Vagina (tissue), 2 donors: ENCODE measurements around the gene MICB. TPM values are rescaled to one million over a fixed set of nuclear protein-coding genes. Genes with fewer than 3 reads are reported as not detected.
"Not testable (repeated sequence)": the region's sequence is repeated elsewhere in the genome, so short reads cannot be mapped to it uniquely, and the experiment has no call there.

Source experiments
- DNase-seq, 2 donors: peaks; one replicate each; pipeline ENCODE4 v3.0.0-alpha.2; 2017; ENCODE audit errors: extremely low spot score in 2 of 2
- H3K27ac ChIP-seq: fragments of 200-600 bp; sonication (generic); one replicate; pipeline ENCODE4 v1.5.1; 2019
- H3K27me3 ChIP-seq: fragments of 200-600 bp; sonication (generic); one replicate; pipeline ENCODE4 v1.5.1; 2019
- H3K36me3 ChIP-seq, 2 donors: fragments of 200-600 bp; sonication (generic); one replicate each; pipeline ENCODE4 v1.5.1; 2017 to 2019
- H3K4me1 ChIP-seq: fragments of 200-600 bp; sonication (generic); one replicate; pipeline ENCODE4 v1.5.1; 2019
- H3K4me3 ChIP-seq, 2 donors: fragments of 200-600 bp; sonication (generic); 1 replicate in 1 of 2; 2 replicates in 1 of 2; pipeline ENCODE4 v1.5.1; 2016 to 2019
- H3K9me3 ChIP-seq: fragments of 200-600 bp; sonication (generic); one replicate; pipeline ENCODE4 v1.5.1; 2019
- POLR2A ChIP-seq, 2 donors: fragments of 450-650 bp; IDR thresholded peaks; one replicate each; pipeline ENCODE4 v1.6.1; 2017; ENCODE audit warnings: antibody characterized with exemption in 2 of 2, mild to moderate bottlenecking in 2 of 2, moderate library complexity in 2 of 2
- POLR2AphosphoS5 ChIP-seq, 2 donors: sonication (generic); formaldehyde crosslinking; IDR thresholded peaks; one replicate each; pipeline ENCODE4 v1.9.0; 2017; ENCODE audit warnings: antibody characterized with exemption in 2 of 2, mild to moderate bottlenecking in 2 of 2, low read depth in 1 of 2; ENCODE audit not compliant: insufficient read depth in 1 of 2
- intact Hi-C: fragments of 100-400 bp; cut with DNase I; formaldehyde crosslinking; loops from one replicate; pipeline ENCODE4 v1.15.1; 2023
- total RNA-seq: library from RNA; depleted of rRNA; stranded (reverse); fragments of >200 nt; gene quantifications from one replicate; pipeline ENCODE4 v1.2.3, GENCODE V29; 2016
- TF ChIP-seq, protein P1 (sequence below), 3 experiments: fragments of 450-650 bp in 2 of 3; fragments of 200-600 bp in 1 of 3; sonication (generic) in 1 of 3; IDR thresholded peaks; one replicate each; pipeline ENCODE4 v1.5.1; 2017 to 2019; ENCODE audit warnings: antibody characterized with exemption in 3 of 3, mild to moderate bottlenecking in 2 of 3, moderate library complexity in 2 of 3

Gene MICB
- total RNA-seq, 1 donor from 2014 or later = 3.2 TPM

DNA sequence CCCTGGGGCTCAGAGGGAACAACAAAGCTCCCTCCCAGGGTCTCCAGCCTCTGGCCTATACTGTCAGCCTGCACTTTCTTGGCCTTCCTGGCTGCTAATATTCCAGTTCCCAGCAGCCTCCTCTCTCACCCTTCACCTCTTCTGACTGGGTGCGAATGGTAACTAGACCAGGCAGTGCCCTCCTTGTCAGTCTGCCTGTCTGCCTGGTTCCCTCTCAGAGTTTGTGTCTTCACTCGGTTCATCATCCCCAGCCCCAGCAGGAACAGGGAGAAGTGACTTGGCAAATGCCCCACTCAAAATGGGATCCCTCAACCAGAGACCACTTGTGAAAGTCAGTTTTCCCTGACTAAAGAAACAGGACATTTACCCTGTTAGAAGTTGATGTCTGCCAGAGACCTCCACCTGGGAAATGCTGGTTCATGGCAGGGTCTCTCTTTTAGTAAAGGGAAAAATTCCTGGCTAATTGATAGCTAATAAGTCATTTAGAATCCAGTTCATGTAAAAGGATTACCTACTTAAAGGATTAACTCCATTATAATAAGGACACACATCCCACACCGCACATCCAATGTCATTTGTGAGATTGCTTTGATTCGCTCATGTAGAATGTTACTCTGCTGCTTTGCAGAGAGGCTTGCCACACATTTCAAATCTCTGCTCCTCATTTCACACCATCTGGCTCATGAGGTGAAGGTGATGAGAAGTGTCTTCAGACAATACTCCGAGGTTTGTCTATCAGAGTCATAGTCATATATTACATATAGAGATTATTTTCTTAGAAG lies 18.6 kb upstream of the MICB start:
- Histone ChIP-seq H3K27me3 (no peaks in the 10 kb centered on the region), H3K9me3 (no peaks in the 10 kb centered on the region), H3K27ac (no peak overlapping the region), H3K4me3 (no peak overlapping the region), H3K4me1 (no peaks in the 10 kb centered on the region), H3K36me3 (no peaks in the 10 kb centered on the region)
- intact Hi-C loops = no loop called here
- TF ChIP-seq, protein P1, sequence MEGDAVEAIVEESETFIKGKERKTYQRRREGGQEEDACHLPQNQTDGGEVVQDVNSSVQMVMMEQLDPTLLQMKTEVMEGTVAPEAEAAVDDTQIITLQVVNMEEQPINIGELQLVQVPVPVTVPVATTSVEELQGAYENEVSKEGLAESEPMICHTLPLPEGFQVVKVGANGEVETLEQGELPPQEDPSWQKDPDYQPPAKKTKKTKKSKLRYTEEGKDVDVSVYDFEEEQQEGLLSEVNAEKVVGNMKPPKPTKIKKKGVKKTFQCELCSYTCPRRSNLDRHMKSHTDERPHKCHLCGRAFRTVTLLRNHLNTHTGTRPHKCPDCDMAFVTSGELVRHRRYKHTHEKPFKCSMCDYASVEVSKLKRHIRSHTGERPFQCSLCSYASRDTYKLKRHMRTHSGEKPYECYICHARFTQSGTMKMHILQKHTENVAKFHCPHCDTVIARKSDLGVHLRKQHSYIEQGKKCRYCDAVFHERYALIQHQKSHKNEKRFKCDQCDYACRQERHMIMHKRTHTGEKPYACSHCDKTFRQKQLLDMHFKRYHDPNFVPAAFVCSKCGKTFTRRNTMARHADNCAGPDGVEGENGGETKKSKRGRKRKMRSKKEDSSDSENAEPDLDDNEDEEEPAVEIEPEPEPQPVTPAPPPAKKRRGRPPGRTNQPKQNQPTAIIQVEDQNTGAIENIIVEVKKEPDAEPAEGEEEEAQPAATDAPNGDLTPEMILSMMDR (IDR thresholded peaks at IDR 0.05) = no peak
- no peak for TF ChIP-seq POLR2AphosphoS5 (IDR thresholded peaks at IDR 0.05; ENCODE audit: insufficient read depth in 1 of 2, low read depth in 1 of 2)
- no peak for TF ChIP-seq POLR2A (IDR thresholded peaks at IDR 0.05)
- peak in 1 of 2 donors; percentile 65 for DNase-seq

DNA sequence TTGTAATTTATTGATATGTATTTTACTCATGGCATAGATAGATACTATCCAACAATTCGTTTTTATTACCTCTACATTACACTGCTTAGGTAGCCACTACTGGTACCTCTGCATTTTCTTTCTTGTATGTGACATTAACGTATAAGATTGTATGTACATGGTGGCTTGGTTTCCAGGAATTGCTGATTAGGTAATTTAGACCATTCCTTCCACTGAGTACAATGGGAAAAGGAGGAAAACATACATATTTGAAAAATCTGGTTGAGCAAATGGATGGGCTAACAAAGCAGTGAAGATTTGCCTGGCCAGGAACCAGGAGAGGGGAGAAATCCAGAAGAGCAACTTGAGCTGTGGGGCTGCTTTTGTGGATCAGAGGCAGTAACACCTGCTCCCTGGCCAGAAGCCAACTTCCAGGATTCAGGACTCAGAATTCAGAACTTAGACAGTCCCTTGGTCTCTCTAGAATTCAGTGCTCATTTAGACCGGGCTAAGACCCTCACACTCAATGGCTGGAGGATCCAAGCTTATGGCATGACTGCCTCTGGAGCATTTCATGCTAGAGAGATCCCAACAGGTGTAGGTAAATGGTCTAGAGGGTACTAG lies 17.9 kb upstream of the MICB start:
- H3K4me1 ChIP-seq = no peaks in the 10 kb centered on the region
- no peak for DNase-seq
- TF ChIP-seq POLR2AphosphoS5 (IDR thresholded peaks at IDR 0.05; ENCODE audit: insufficient read depth in 1 of 2, low read depth in 1 of 2) (no peak), POLR2A (IDR thresholded peaks at IDR 0.05) (no peak)
- TF ChIP-seq, protein P1 (IDR thresholded peaks at IDR 0.05) = no peak
- H3K36me3 ChIP-seq = no peaks in the 10 kb centered on the region
- no peaks in the 10 kb centered on the region for H3K27me3 ChIP-seq
- H3K27ac ChIP-seq = no peak overlapping the region
- intact Hi-C loops = no loop called here
- no peak overlapping the region for H3K4me3 ChIP-seq
- no peaks in the 10 kb centered on the region for H3K9me3 ChIP-seq

DNA sequence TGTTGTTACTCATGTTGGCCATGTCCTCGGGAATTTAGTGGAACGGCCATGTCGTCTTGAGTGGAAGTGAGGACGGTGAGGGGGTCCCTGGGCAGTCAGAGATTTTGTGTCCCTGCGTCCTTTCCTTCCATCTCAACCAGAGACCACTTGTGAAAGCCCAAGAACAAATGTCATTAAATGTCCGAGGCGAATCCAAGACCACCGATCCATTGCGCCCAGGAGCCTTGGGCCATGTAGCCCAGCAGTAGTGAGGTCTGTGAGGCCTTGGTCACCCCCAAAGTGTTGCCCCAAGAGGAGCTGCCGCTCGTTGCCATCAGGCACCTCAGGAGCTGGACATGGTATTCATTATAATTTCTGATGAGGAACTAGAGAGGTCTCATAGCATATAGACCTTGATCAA lies 17.4 kb upstream of the MICB start:
- no peak for TF ChIP-seq POLR2AphosphoS5 (IDR thresholded peaks at IDR 0.05; ENCODE audit: insufficient read depth in 1 of 2, low read depth in 1 of 2)
- no peak for TF ChIP-seq POLR2A (IDR thresholded peaks at IDR 0.05)
- TF ChIP-seq, protein P1 (IDR thresholded peaks at IDR 0.05) = no peak
- Histone ChIP-seq H3K36me3 (no peaks in the 10 kb centered on the region), H3K4me3 (no peak overlapping the region), H3K27ac (no peak overlapping the region), H3K27me3 (no peaks in the 10 kb centered on the region), H3K4me1 (no peaks in the 10 kb centered on the region), H3K9me3 (no peaks in the 10 kb centered on the region)
- intact Hi-C loops = no loop called here
- DNase-seq = peak in 1 of 2 donors; percentile 58

DNA sequence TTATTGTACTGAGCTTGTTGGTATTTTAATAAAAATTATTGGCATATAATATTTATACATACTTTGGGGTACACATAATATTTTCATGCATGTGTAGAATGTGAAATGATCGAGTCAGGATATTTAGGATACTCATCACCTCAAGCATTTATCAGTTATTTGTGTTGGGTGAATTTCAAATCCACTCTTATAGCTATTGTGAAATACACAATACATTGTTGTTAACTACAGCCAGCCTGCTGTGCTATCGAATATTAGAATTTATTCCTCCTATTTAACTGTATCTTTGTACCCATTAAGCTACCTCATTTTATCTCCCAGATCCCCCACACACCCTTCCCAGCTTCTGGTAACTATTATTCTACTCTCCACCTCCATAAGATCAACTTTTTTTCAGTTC lies 14.6 kb upstream of the MICB start:
- no peak overlapping the region for H3K27ac ChIP-seq
- H3K9me3 ChIP-seq = no peaks in the 10 kb centered on the region
- H3K4me3 ChIP-seq = no peak overlapping the region
- TF ChIP-seq, protein P1 (IDR thresholded peaks at IDR 0.05) = no peak
- no peak for TF ChIP-seq POLR2AphosphoS5 (IDR thresholded peaks at IDR 0.05; ENCODE audit: insufficient read depth in 1 of 2, low read depth in 1 of 2)
- no peak for TF ChIP-seq POLR2A (IDR thresholded peaks at IDR 0.05)
- H3K4me1 ChIP-seq = no peaks in the 10 kb centered on the region
- intact Hi-C loops = no loop called here
- no peaks in the 10 kb centered on the region for H3K36me3 ChIP-seq
- no peaks in the 10 kb centered on the region for H3K27me3 ChIP-seq
- no peak for DNase-seq

DNA sequence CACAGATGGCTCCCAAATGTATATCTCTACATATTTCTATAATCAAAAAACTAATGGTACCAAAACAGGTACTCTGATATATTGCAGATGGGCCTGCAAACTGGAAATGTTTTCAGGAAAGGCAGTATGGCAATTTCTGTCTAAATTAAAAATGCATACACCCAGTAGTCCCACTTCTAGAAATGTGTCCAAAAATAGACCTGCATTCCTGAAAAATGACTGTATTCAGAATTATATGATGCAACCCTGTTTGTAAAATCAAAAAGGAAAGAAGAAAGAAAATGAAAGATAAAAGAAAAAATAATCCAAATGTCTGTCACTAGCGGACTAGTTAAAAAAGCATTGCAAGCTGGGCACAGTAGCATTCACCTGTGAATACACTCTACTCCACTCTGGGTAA lies 12.9 kb upstream of the MICB start:
- DNase-seq = no peak

DNA sequence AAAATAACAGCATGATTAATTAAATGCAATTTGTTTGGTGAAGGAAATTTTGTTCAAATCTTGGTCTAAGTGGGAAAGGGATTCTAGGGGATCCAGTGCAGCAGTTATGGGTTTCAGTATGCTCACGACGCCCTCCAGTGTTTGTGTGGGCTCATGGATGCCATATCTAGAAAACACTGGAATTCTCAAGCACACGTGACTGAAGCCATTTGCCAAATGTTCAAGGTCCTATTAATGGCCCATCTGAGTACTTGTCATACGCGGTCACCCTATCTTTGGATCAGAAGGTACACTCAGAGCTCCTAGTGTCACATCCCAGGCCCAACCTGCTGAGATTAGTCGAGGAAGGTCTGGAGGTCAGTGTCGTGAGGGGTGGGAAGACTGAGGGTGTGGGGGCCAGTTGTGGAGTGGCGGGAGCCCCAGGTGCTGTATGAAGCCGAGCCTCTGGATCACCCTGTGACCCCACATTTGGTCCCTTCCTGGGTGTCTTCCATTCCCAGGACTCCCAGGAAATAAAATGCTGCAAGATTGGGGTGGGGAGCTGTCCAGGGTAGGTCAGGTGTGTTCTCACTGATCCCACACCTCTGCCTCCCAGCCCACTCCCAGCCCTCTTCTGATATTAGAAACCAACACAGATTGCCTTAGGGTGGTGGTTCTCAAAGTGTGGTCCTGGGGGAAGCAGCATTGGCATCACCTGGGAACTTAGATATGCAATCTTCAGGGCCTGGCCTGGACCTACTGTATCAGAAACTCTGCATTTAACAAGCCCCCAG lies 11.7 kb upstream of the MICB start:
- H3K27me3 ChIP-seq, intact Hi-C loops, H3K36me3 ChIP-seq, H3K4me3 ChIP-seq, H3K27ac ChIP-seq, H3K9me3 ChIP-seq, H3K4me1 ChIP-seq, DNase-seq: not testable (repeated sequence)

More for the DNA sequence above, 12.9 kb upstream of the MICB start:
- Histone ChIP-seq H3K4me1 (no peaks in the 10 kb centered on the region), H3K27me3 (no peaks in the 10 kb centered on the region), H3K4me3 (no peak overlapping the region), H3K9me3 (no peaks in the 10 kb centered on the region), H3K27ac (no peak overlapping the region), H3K36me3 (no peaks in the 10 kb centered on the region)
- intact Hi-C loops = no loop called here
- TF ChIP-seq POLR2AphosphoS5 (IDR thresholded peaks at IDR 0.05; ENCODE audit: insufficient read depth in 1 of 2, low read depth in 1 of 2) = no peak

DNA sequence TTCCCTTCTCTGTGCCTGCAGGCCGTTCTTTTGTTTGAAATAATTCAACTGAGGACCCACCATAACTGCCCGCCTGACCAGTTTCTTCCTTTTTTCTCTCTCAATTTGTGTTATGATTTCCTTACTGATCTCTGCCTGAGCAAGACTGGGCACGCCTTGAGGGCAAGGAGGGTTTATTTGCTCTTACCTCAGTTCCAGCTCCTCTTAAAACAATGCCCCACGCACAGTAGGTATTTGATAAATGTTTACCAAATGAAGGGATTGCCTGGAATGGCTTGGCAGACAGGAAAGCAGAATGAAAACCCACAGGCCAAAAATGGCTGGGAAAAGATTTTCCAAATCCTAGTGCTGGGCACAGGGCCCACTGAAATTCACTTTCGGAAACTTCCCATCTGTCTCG lies 10.3 kb upstream of the MICB start:
- H3K27ac ChIP-seq, DNase-seq, intact Hi-C loops, H3K9me3 ChIP-seq, H3K4me1 ChIP-seq, H3K36me3 ChIP-seq, H3K4me3 ChIP-seq, H3K27me3 ChIP-seq: not testable (repeated sequence)
